ENCODE results near the gene ATG10. TPM values are rescaled to one million over a fixed set of nuclear protein-coding genes. Genes with fewer than 3 reads are reported as not detected.
A peak's percentile ranks its signal among the peaks of the same experiment; 100 is the strongest.

Gene ATG10
- total and polyA plus RNA-seq, 2 of the 13 experiments (the other 11 are each of a cell fraction or from before 2014, with no cell fraction given): 2.0 to 5.7 TPM

GRCh38 chr5:82225525-82226172 lies 253.8 kb downstream of the ATG10 start (continued):
- TF ChIP-seq, protein P1, sequence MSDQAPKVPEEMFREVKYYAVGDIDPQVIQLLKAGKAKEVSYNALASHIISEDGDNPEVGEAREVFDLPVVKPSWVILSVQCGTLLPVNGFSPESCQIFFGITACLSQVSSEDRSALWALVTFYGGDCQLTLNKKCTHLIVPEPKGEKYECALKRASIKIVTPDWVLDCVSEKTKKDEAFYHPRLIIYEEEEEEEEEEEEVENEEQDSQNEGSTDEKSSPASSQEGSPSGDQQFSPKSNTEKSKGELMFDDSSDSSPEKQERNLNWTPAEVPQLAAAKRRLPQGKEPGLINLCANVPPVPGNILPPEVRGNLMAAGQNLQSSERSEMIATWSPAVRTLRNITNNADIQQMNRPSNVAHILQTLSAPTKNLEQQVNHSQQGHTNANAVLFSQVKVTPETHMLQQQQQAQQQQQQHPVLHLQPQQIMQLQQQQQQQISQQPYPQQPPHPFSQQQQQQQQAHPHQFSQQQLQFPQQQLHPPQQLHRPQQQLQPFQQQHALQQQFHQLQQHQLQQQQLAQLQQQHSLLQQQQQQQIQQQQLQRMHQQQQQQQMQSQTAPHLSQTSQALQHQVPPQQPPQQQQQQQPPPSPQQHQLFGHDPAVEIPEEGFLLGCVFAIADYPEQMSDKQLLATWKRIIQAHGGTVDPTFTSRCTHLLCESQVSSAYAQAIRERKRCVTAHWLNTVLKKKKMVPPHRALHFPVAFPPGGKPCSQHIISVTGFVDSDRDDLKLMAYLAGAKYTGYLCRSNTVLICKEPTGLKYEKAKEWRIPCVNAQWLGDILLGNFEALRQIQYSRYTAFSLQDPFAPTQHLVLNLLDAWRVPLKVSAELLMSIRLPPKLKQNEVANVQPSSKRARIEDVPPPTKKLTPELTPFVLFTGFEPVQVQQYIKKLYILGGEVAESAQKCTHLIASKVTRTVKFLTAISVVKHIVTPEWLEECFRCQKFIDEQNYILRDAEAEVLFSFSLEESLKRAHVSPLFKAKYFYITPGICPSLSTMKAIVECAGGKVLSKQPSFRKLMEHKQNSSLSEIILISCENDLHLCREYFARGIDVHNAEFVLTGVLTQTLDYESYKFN (CRISPR knock-in tag; conservative IDR thresholded peaks at IDR 0.05): no peak
- TF ChIP-seq RAD21 (CRISPR knock-in tag; IDR thresholded peaks at IDR 0.05): peak; percentile 71
- no peak for TF ChIP-seq PCBP1 (IDR thresholded peaks at IDR 0.05; ENCODE audit: borderline replicate concordance, low read depth, low read length)
- TF ChIP-seq ELK4 (CRISPR knock-in tag; IDR thresholded peaks at IDR 0.05; ENCODE audit: borderline replicate concordance): no peak
- TF ChIP-seq DPF2 (CRISPR knock-in tag; IDR thresholded peaks at IDR 0.05; ENCODE audit: borderline replicate concordance, low read depth): no peak
- no peak for TF ChIP-seq BORCS8-MEF2B (CRISPR knock-in tag; IDR thresholded peaks at IDR 0.05)
- TF ChIP-seq RFX3 (CRISPR knock-in tag; IDR thresholded peaks at IDR 0.05): no peak
- TF ChIP-seq, protein P2, sequence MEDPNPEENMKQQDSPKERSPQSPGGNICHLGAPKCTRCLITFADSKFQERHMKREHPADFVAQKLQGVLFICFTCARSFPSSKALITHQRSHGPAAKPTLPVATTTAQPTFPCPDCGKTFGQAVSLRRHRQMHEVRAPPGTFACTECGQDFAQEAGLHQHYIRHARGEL (CRISPR knock-in tag; IDR thresholded peaks at IDR 0.05): peak; percentile 21; the same call in 1 of the 2 replicates
